DND-41 (cell line): Measurements from ENCODE around the gene PLCB4.

ENCODE experiments used
- EZH2 ChIP-seq: IDR thresholded peaks from 3 replicates; pipeline ENCODE4 v1.6.1; 2012; ENCODE audit warnings: borderline replicate concordance, low read depth, mild to moderate bottlenecking, moderate library complexity, low read length, inconsistent platforms; ENCODE audit not compliant: severe bottlenecking
- TF ChIP-seq, protein P1 (sequence below): IDR thresholded peaks from 2 replicates; pipeline ENCODE4 v1.5.1; 2012; ENCODE audit warnings: borderline replicate concordance, low read length, moderate library complexity, mild to moderate bottlenecking; ENCODE audit not compliant: poor library complexity, severe bottlenecking; ENCODE audit errors: extremely low read depth

DNA sequence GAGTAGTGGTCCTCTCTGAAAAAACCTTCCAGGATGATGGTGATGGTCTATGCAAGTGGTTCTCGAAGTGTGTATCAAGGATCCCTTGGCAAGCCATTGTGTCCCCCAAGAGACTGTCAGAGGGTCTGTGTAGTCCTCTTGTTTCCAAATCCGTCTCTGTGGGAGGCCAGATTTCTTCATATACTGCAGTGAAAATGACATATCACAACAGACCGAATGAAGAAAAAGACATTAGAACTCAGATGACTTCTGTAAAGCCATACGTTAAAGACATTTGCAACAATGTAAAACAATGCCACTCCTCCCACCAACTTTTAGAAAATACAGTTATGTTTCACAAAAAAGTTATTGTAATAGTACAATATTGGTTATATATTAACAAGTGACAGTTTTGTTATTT lies 418.3 kb downstream of the PLCB4 start:
- TF ChIP-seq, protein P1, sequence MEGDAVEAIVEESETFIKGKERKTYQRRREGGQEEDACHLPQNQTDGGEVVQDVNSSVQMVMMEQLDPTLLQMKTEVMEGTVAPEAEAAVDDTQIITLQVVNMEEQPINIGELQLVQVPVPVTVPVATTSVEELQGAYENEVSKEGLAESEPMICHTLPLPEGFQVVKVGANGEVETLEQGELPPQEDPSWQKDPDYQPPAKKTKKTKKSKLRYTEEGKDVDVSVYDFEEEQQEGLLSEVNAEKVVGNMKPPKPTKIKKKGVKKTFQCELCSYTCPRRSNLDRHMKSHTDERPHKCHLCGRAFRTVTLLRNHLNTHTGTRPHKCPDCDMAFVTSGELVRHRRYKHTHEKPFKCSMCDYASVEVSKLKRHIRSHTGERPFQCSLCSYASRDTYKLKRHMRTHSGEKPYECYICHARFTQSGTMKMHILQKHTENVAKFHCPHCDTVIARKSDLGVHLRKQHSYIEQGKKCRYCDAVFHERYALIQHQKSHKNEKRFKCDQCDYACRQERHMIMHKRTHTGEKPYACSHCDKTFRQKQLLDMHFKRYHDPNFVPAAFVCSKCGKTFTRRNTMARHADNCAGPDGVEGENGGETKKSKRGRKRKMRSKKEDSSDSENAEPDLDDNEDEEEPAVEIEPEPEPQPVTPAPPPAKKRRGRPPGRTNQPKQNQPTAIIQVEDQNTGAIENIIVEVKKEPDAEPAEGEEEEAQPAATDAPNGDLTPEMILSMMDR, result no peak
- no peak for TF ChIP-seq EZH2
